ENCODE measurements around the gene ABR. TPM values are rescaled to one million over a fixed set of nuclear protein-coding genes. Genes with fewer than 3 reads are reported as not detected.
A peak's percentile ranks its signal among the peaks of the same experiment; 100 is the strongest.

ABR gene
- total and polyA plus RNA-seq, 4 donors = 2.7 to 12.9 (median 6.8) TPM

DNA sequence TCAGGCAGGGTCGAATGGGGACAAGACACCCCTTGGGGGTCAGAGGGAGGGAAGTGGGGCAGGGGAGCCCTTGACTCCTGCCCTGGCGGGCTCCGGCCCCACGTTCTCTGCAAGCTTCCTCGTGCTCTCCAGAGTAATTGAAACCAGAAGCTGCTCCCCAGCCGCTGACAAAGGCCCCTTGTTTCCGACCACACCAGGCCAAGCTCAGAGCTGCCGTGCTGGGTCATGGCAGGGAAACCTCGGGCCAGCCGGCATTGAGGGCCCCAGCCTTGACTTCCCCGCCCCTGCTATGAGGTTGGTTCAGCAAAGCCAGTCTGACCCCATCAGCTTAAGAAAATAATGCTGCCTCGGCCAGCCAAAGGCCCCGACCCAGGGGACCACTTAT, 139.6 kb downstream of the ABR start:
- no peaks in the 10 kb centered on the region for H3K9me3 ChIP-seq (ENCODE audit: control insufficient read depth in 4 of 4, low read length in 3 of 4)
- 81% methylated on average over 13 of the region's 13 CpGs for WGBS
- no peak overlapping the region for H3K9ac ChIP-seq (ENCODE audit: low read depth in 1 of 2, low read length in 2 of 2)
- H3K4me3 ChIP-seq (ENCODE audit: low read depth in 1 of 3, low read length in 3 of 3) = no peak overlapping the region
- H3K36me3 ChIP-seq (ENCODE audit: control insufficient read depth in 4 of 4, insufficient read depth in 3 of 4, low read depth in 1 of 4, low read length in 3 of 4) = no peaks in the 10 kb centered on the region
- TF ChIP-seq JUND (IDR thresholded peaks at IDR 0.05) = no peak
- no peak for TF ChIP-seq FOXA1 (IDR thresholded peaks at IDR 0.05)
- no peak for TF ChIP-seq RAD21 (IDR thresholded peaks at IDR 0.05)
- TF ChIP-seq, protein P1, sequence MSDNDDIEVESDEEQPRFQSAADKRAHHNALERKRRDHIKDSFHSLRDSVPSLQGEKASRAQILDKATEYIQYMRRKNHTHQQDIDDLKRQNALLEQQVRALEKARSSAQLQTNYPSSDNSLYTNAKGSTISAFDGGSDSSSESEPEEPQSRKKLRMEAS (IDR thresholded peaks at IDR 0.05) = no peak
- no peak for TF ChIP-seq HNF4A (conservative IDR thresholded peaks at IDR 0.05)
- no peak for TF ChIP-seq GABPA (IDR thresholded peaks at IDR 0.05 in 1 of 2, conservative IDR thresholded peaks at IDR 0.05 in 1 of 2)
- no peak for TF ChIP-seq RXRA (IDR thresholded peaks at IDR 0.05)
- no peak for TF ChIP-seq REST (IDR thresholded peaks at IDR 0.05)
- no peak for TF ChIP-seq CTCF (IDR thresholded peaks at IDR 0.05; ENCODE audit: low read depth, low read length, missing input control)
- no peak for TF ChIP-seq EGR1 (IDR thresholded peaks at IDR 0.05; ENCODE audit: low read depth in 2 of 2)
- TF ChIP-seq ZBTB33 (IDR thresholded peaks at IDR 0.05) = no peak
- TF ChIP-seq FOXA2 (IDR thresholded peaks at IDR 0.05) = no peak
- TF ChIP-seq SP1 (IDR thresholded peaks at IDR 0.05) = no peak
- TF ChIP-seq ATF3 (IDR thresholded peaks at IDR 0.05) = no peak
- peak overlapping the region; percentile 38 to 58 for H3K27ac ChIP-seq (ENCODE audit: low read depth in 1 of 2, low read length in 2 of 2)
- H3K4me1 ChIP-seq (ENCODE audit: control insufficient read depth in 4 of 4, insufficient read depth in 4 of 4, low read length in 3 of 4) = no peaks in the 10 kb centered on the region
- no peaks in the 10 kb centered on the region for H3K27me3 ChIP-seq (ENCODE audit: control insufficient read depth in 4 of 4, insufficient read depth in 4 of 4, low read length in 3 of 4)
- no peak for DNase-seq (ENCODE audit: low spot score)

DNA sequence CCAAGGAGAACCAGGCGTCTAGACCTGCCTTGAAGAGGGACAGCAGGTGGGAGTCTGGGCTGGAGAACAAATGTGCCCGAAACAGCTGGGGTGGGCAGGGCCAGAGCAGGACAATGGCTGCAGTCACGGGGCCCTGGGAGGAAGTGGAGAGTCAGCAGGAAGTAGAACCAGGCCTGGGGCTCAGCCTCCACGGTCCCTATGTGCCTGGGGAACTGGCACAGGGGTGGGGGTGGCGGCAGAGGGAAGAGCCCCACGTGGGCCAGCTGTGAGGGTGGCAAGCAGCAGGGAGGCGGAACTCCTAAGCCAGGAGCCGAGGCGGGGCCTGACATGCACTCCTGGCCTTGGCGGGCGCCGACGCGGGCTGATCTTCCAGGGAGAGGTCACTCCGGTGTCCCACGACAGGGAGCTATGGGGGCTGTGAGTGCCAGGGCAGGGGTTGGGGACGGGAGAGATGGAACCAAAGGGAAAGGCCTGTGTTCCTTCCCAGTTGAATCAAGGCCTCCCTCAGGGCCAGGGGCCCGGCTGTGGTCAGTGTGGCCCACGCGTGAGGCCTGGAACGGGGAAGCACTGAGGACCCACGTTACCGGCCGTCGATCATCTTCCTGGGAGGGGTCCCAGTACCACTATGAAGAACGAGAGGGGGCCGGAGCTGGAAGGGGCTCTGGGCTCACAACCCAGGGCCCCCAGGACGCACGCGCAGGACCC, 140.1 kb downstream of the ABR start:
- Histone ChIP-seq H3K36me3 (ENCODE audit: control insufficient read depth in 4 of 4, insufficient read depth in 3 of 4, low read depth in 1 of 4, low read length in 3 of 4) (no peaks in the 10 kb centered on the region), H3K27ac (ENCODE audit: low read depth in 1 of 2, low read length in 2 of 2) (peak overlapping the region; percentile 38 to 58), H3K4me1 (ENCODE audit: control insufficient read depth in 4 of 4, insufficient read depth in 4 of 4, low read length in 3 of 4) (no peaks in the 10 kb centered on the region), H3K27me3 (ENCODE audit: control insufficient read depth in 4 of 4, insufficient read depth in 4 of 4, low read length in 3 of 4) (no peaks in the 10 kb centered on the region), H3K9ac (ENCODE audit: low read depth in 1 of 2, low read length in 2 of 2) (no peak overlapping the region), H3K4me3 (ENCODE audit: low read depth in 1 of 3, low read length in 3 of 3) (no peak overlapping the region), H3K9me3 (ENCODE audit: control insufficient read depth in 4 of 4, low read length in 3 of 4) (no peaks in the 10 kb centered on the region)
- DNase-seq (ENCODE audit: low spot score) = no peak
- WGBS = 69% methylated on average over 30 of the region's 30 CpGs
- TF ChIP-seq NR2F2 (IDR thresholded peaks at IDR 0.05) (no peak), RXRA (IDR thresholded peaks at IDR 0.05) (no peak), JUND (IDR thresholded peaks at IDR 0.05) (no peak), ATF3 (IDR thresholded peaks at IDR 0.05) (no peak), SP1 (IDR thresholded peaks at IDR 0.05) (no peak), ZBTB33 (IDR thresholded peaks at IDR 0.05) (no peak), CTCF (IDR thresholded peaks at IDR 0.05; ENCODE audit: low read depth, low read length, missing input control) (no peak), HNF4A (conservative IDR thresholded peaks at IDR 0.05) (no peak), FOXA2 (IDR thresholded peaks at IDR 0.05) (no peak), YY1 (IDR thresholded peaks at IDR 0.05) (no peak), EGR1 (IDR thresholded peaks at IDR 0.05; ENCODE audit: low read depth in 2 of 2) (no peak), RAD21 (IDR thresholded peaks at IDR 0.05) (no peak), TAF1 (conservative IDR thresholded peaks at IDR 0.05) (no peak)
- TF ChIP-seq, protein P1 (IDR thresholded peaks at IDR 0.05) = no peak

Data from liver (tissue), 9 donors.